Muscle layer of colon (tissue), 2 donors: Measurements from ENCODE around the gene HS6ST1.
"Not testable (repeated sequence)": the region's sequence is repeated elsewhere in the genome, so short reads cannot be mapped to it uniquely, and the experiment has no call there.

Source experiments
- H3K27ac ChIP-seq: one replicate; pipeline ENCODE4 v1.7.0; 2013; ENCODE audit warnings: low read depth, mild to moderate bottlenecking, low read length, moderate library complexity
- H3K27me3 ChIP-seq, 2 donors: one replicate each; pipeline ENCODE4 v1.7.0; 2013; ENCODE audit warnings: low read length in 2 of 2, mild to moderate bottlenecking in 2 of 2; ENCODE audit not compliant: insufficient read depth in 2 of 2, control insufficient read depth in 1 of 2
- H3K36me3 ChIP-seq: one replicate; pipeline ENCODE4 v1.7.0; 2013; ENCODE audit warnings: mild to moderate bottlenecking, low read length; ENCODE audit not compliant: insufficient read depth
- H3K4me1 ChIP-seq: one replicate; pipeline ENCODE4 v1.7.0; 2013; ENCODE audit warnings: mild to moderate bottlenecking, low read length; ENCODE audit not compliant: insufficient read depth
- H3K4me3 ChIP-seq, 2 donors: one replicate each; pipeline ENCODE4 v1.7.0; 2013; ENCODE audit warnings: low read length in 2 of 2, low read depth in 1 of 2, mild to moderate bottlenecking in 1 of 2, moderate library complexity in 1 of 2
- H3K9ac ChIP-seq: one replicate; pipeline ENCODE4 v1.7.0; 2013; ENCODE audit warnings: low read length
- H3K9me3 ChIP-seq: one replicate; pipeline ENCODE4 v1.7.0; 2013; ENCODE audit warnings: mild to moderate bottlenecking, low read length
- donor health status: abdominal sarcoma.
- donor health status: Adenocarcinoma of cecum.

HS6ST1 gene

GRCh38 chr2:128272601-128273468, 45.8 kb downstream of the HS6ST1 start:
- Histone ChIP-seq H3K4me1 (no peaks in the 10 kb centered on the region), H3K9me3 (no peaks in the 10 kb centered on the region), H3K27ac (no peak overlapping the region), H3K36me3 (no peaks in the 10 kb centered on the region), H3K27me3 (no peaks in the 10 kb centered on the region), H3K9ac (no peak overlapping the region), H3K4me3 (no peak overlapping the region)

DNA sequence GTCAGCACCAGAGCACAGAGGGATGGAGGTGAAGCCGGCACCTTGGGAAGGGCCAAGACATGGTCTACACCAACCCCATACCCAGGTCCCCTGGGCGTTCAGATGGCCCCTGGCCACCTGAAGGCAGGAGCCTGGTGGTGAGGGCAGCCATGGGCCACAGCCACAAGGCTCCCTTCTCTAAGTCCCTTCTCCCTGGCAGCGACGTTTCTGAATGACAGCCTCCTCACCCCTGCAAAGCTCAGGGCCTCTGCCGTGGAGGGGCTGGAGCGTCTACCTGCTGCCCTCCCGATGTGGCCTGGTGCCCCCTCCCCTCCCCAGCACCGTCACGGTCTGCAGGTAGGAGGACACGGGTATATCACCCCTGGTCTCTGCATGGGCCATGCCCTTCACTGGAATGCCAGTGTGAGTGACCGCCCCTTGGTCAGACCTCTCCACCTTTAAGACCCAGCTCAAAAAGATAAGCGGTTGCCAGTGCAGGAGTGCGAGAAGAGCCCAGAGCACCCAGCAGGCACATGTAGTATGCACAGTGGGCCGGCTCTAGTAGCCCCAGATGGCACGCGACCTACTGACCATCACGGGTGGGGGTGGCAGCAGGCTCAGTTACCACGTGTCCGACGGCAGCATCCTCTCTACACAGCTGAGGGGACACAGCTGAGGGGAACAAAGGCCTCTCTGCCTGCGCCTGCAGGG, 46.6 kb downstream of the HS6ST1 start:
- H3K4me3 ChIP-seq = no peak overlapping the region
- H3K36me3 ChIP-seq = no peaks in the 10 kb centered on the region
- no peak overlapping the region for H3K9ac ChIP-seq
- no peaks in the 10 kb centered on the region for H3K9me3 ChIP-seq
- no peaks in the 10 kb centered on the region for H3K4me1 ChIP-seq
- H3K27ac ChIP-seq = no peak overlapping the region
- no peaks in the 10 kb centered on the region for H3K27me3 ChIP-seq

GRCh38 chr2:128271597-128271910, 47.1 kb downstream of the HS6ST1 start:
- no peak overlapping the region for H3K27ac ChIP-seq
- H3K36me3 ChIP-seq = no peaks in the 10 kb centered on the region
- no peak overlapping the region for H3K4me3 ChIP-seq
- H3K9me3 ChIP-seq = no peaks in the 10 kb centered on the region
- H3K4me1 ChIP-seq = no peaks in the 10 kb centered on the region
- H3K27me3 ChIP-seq = no peaks in the 10 kb centered on the region
- H3K9ac ChIP-seq = no peak overlapping the region

DNA sequence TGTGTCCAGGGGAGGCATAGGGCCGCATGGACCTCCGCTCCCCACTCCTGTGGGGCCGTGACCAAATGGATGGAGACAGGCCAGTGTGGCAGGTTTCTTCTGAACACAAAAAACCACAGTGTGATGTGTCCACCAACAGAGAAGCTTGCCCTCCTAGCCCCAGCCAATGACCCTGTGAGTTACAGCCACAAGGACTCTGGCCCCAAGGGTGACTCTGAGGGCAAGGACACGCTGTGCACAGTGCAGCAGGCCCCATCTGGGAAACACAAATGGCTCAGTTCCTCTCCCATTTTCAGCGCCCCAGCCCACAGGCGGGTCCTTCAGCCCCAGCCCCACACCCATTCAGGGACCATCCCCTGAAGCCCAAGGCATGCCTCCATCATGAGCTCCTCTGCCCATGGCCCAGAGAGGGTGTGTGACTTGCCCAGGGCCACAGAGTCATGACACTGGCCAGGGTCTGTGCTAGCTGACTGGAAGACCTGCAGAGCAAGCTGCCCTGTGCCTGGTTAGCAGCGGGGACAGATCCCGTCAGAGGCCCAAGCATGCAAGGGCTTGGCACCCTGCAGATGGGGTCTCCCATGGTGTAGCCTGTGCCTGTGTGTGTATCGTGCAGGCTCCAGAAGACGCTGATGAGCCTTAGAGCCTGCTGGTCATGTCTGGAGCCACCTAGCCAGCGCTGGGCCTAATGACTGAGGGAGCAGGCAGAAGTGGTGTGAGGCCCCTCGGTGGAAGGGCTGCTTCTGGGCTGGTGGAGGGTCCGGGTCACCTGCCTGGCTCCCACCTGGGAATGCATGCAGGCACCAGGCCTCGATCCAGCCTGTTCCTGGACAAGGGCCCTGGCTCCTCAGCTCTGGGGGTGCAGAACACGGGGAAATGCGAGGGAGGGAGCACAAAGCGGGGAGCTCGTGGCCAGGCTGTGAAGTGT, 47.7 kb downstream of the HS6ST1 start:
- H3K9ac ChIP-seq = no peak overlapping the region

DNA sequence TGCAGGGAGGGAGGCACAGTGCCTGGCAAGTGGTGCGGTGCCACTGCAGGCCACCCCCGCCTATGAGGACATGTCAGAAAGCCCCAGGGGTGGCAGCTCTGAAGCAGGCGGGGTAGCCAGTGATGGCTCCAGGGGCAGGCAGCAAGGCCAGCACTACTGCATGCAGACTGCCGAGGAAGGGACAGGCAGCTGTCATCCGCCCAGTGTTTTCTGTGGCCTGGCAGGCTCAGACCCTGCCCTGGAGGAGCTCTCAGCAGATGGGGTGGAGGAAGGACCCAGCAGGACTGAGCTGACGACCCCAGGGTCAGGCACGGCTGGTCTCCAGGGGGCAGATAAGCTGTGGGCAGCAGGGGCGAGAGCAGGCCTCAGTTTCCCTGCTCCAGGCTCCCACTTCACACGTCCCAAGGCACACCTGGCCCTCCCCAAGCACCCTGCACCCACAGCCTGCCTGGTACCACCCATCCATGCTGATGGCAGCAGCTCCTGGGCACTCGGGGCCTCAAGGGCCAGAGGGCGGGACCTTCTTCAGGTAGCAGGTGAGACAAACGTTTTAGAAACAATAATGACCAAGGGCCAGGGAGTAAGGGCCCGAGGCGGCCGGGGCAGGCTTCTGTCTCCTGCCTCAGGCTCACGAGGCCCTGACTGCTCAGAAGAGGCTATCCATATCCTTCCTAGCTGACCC, 48.5 kb downstream of the HS6ST1 start:
- Histone ChIP-seq H3K27ac (no peak overlapping the region), H3K4me1 (no peaks in the 10 kb centered on the region), H3K27me3 (no peaks in the 10 kb centered on the region), H3K9ac (no peak overlapping the region), H3K36me3 (no peaks in the 10 kb centered on the region), H3K4me3 (no peak overlapping the region), H3K9me3 (no peaks in the 10 kb centered on the region)

More for the DNA sequence above, 47.7 kb downstream of the HS6ST1 start:
- Histone ChIP-seq H3K36me3 (no peaks in the 10 kb centered on the region), H3K27ac (no peak overlapping the region), H3K4me3 (no peak overlapping the region), H3K27me3 (no peaks in the 10 kb centered on the region), H3K4me1 (no peaks in the 10 kb centered on the region), H3K9me3 (no peaks in the 10 kb centered on the region)

- Histone ChIP-seq H3K27ac (no peak overlapping the region), H3K27me3 (no peaks in the 10 kb centered on the region), H3K4me3 (no peak overlapping the region), H3K9ac (no peak overlapping the region), H3K4me1 (no peaks in the 10 kb centered on the region), H3K9me3 (no peaks in the 10 kb centered on the region), H3K36me3 (no peaks in the 10 kb centered on the region)
Measured at GRCh38 chr2:128269063-128269989, 49.3 kb downstream of the HS6ST1 start.

- not testable (repeated sequence) for H3K27me3 ChIP-seq, H3K9me3 ChIP-seq, H3K4me3 ChIP-seq, H3K27ac ChIP-seq, H3K4me1 ChIP-seq, H3K9ac ChIP-seq, H3K36me3 ChIP-seq
Measured at GRCh38 chr2:128268611-128269010, 50.1 kb downstream of the HS6ST1 start.

GRCh38 chr2:128268145-128268544, 50.5 kb downstream of the HS6ST1 start:
- H3K9ac ChIP-seq, H3K27ac ChIP-seq, H3K36me3 ChIP-seq: not testable (repeated sequence)

DNA sequence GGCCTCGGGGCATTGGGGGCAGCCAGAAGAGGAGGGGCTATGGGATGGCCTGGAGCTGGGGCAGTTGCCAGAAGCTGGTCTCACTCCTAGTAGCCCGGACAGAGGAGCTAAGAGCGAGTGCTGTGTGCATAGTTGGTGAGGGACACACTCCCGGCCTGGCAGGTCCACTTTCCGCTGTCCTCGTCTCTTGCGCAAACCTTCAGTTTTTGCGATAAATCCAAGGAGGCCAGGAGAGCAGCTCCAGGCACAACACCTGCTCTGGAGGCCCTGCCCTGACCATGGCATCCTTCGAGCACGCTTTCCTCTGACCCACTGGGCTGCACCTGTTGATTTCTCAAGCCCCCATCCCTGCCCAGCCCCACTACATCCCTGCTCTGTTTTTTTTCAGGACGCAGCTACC, 51.0 kb downstream of the HS6ST1 start:
- H3K9ac ChIP-seq, H3K27ac ChIP-seq, H3K27me3 ChIP-seq, H3K36me3 ChIP-seq, H3K4me3 ChIP-seq, H3K4me1 ChIP-seq, H3K9me3 ChIP-seq: not testable (repeated sequence)

More at GRCh38 chr2:128268145-128268544, 50.5 kb downstream of the HS6ST1 start:
- H3K9me3 ChIP-seq, H3K4me3 ChIP-seq, H3K27me3 ChIP-seq, H3K4me1 ChIP-seq: not testable (repeated sequence)

- H3K36me3 ChIP-seq = not testable (repeated sequence)
Measured at GRCh38 chr2:128267197-128267596, 51.5 kb downstream of the HS6ST1 start.

More at GRCh38 chr2:128267197-128267596, 51.5 kb downstream of the HS6ST1 start:
- not testable (repeated sequence) for H3K9ac ChIP-seq, H3K4me1 ChIP-seq, H3K27me3 ChIP-seq, H3K9me3 ChIP-seq, H3K4me3 ChIP-seq, H3K27ac ChIP-seq
